Stimulated activated CD4-positive, alpha-beta T cell treated with anti-CD3 and anti-CD28 coated beads, Interleukin-1b, Interleukin-23, amount 100 ng/mL, for 4 hours (primary cell): ENCODE measurements around the gene MED17.
A peak's percentile ranks its signal among the peaks of the same experiment; 100 is the strongest.
"Not testable (repeated sequence)": the region's sequence is repeated elsewhere in the genome, so short reads cannot be mapped to it uniquely, and the experiment has no call there.

ENCODE experiments used
- DNase-seq, 2 donors: peaks; one replicate each; pipeline ENCODE4 v3.0.0-alpha.2; 2020; ENCODE audit warnings: low read depth in 2 of 2

MED17 gene, protein sequence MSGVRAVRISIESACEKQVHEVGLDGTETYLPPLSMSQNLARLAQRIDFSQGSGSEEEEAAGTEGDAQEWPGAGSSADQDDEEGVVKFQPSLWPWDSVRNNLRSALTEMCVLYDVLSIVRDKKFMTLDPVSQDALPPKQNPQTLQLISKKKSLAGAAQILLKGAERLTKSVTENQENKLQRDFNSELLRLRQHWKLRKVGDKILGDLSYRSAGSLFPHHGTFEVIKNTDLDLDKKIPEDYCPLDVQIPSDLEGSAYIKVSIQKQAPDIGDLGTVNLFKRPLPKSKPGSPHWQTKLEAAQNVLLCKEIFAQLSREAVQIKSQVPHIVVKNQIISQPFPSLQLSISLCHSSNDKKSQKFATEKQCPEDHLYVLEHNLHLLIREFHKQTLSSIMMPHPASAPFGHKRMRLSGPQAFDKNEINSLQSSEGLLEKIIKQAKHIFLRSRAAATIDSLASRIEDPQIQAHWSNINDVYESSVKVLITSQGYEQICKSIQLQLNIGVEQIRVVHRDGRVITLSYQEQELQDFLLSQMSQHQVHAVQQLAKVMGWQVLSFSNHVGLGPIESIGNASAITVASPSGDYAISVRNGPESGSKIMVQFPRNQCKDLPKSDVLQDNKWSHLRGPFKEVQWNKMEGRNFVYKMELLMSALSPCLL

DNA sequence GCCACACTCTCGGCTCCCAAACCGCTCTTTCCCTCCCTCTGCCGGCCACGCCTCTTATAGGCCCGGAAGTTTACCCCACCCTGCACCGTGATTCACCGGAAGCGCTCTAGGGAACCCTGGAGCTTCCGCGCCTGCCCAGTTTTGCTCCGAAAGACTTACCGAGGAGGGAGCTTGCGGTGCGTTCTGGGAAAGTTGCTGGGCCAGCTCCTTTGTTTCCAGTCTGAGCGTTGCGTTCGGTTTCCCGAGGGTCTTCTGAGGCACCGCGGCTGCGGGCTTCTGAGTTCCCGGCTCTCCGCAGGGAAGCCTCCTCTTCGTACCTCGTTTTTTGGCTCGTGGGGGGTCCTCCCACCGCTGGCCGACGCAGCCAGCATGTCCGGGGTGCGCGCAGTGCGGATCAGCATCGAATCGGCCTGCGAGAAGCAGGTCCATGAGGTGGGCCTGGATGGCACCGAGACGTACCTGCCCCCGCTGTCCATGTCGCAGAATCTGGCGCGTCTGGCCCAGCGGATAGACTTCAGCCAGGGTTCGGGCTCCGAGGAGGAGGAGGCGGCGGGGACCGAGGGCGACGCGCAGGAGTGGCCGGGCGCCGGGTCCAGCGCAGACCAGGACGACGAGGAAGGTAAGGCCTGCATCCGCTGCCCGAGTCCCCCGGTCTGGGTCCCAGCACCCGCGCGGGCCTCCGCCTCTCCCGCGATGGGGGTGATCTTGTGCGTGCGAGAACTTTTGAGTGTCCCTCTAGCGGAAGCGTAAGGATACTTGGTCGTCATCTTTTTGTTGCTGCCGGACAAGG, at the start of gene MED17:
Gene MED17 (plus strand): TSS at position 138 of the 790 bp plus-strand sequence. CDS start 232 bp downstream, at position 370.
- DNase-seq = peak; percentile 78 to 79

DNA sequence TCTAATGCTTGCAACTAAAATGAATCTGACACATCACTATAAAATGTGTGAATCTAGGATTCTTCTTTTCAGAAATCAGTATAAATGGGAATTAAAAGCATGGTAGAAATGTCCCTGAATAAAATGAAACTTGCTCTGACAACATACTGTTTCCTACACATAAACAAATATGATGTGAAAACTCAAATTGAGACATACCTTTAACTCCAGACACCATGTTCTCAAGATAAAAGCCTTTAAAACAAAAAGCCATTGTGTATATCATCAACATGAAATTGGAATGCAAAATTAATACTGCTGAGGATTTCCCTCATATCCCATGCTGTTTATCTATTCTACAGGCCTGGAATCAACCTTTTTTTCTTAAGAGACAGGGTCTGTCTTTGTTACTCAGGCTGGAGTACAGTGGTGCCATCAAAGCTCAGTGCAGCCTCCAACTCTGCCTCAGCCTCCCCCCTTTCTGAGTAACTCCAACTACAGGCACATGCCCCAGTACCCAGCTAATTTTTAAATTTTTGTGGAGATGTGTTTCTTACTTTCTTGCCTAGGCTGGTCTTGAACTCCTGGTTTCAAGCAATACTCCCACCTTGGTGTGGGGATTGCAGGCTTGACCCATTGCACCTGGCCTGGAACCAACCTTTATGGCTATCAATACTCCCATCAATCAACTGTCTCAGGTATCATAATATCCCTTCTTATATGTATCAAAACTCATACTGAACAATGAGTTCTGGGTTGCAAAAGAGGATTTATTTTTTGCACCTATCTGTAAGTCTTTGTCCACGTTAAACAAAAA, 49.5 kb upstream of the MED17 start:
- DNase-seq = no peak

- DNase-seq = no peak
Observed at GRCh38 chr11:93735627-93736026, 48.5 kb upstream of the MED17 start.

DNA sequence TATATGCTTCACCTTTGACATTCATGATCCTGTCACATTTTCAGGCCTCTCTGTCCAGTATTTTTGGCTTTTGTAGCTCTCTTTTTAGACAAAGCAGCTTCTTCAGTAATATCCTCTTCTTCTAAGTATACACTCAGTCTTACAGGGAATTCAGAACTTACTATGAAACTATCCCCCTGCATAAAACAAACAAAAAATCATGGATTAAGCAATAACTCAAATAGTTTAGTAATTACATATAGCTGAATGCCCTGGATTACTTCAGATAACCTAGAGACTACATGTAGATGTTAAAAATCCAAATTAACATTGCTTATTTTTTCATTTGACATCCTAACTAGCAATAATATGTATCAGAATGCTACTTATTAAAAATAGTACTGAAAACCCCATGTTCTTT, 48.0 kb upstream of the MED17 start:
- no peak for DNase-seq

- DNase-seq = no peak
Observed at GRCh38 chr11:93737904-93738612, 46.0 kb upstream of the MED17 start.

DNA sequence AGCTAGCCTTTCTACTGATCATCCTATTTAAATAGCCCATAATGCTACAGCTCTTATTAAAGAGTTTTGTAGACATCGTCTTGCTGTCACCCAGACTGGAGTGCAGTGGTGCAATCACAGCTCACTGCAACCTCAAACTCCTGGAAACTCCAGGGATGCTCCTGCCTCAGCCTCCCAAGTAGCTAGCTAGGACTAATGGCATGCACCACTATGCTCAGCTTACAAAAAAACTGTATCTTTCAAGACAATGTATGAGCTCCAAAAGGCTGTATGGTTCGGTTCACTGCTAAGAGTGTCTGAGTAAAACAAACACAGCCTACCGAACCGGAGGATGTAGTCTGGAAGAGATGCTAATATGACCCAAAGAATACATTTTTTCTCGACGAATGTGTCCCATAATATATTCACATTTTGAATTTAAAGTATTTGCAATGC, 45.4 kb upstream of the MED17 start:
- DNase-seq = no peak

GRCh38 chr11:93740031-93740729, 43.9 kb upstream of the MED17 start:
- peak; percentile 20 to 29 for DNase-seq

DNA sequence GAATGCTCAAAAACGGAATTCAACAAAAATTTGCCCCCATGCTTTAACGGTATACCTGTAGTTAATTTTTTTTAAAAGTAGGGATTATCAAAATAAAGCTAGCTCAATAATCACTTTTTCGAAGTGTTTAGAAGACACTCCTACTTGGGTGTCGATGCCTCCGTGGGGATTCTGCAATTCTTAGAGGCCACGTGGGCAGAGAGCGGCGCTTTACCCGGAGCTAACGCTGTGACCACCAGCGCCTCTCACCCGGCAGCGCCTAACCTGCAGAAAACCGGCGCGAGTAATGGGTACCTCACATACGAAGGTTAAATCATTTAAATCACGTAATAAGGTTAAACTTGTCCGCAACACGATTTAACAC, 43.4 kb upstream of the MED17 start:
- peak; percentile 50 to 55 for DNase-seq

DNA sequence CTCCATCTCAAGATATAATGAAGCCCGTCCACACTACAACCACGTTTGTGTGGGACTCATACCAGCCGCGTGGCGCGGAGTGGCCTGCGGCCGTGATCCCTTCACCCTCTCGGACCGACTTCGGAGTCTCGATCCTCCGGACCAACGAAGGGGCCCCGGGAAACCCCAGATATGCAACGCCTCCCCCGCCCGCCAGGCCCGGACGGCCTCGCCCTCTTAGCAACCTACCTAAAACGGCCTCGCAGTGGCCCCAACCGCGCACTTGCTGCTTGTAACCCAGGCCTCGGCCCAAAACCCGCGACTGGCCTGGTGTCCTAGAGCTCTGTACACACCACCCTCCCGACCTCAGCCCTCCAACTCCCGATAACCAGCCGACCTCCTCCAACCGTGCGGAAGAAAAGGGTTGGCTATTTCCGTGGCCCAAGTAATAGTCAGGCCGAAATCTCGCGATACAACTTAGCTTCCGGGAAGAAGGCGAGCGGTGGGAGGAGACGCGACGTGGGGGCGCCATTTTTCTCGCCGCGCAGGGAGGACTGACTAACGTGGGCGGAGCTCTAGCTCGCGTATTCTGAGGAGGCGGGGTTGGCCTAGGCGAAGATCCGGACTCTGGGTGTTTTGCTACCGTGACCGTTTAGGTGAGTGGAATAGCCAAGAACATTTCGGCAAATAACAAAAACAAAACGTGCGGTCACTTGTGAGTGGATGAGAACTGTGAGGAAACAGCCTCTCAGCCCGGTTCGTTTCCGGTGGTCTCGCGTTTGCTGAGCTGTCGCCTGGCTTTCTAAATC, 42.8 kb upstream of the MED17 start, which contains the start of the genes C11orf54 and TAF1D:
Gene C11orf54 (plus strand): TSS at position 579 of the 788 bp plus-strand sequence. CDS start 5,722 bp downstream, outside the sequence.
Gene TAF1D (minus strand): TSS at position 402 of the 788 bp plus-strand sequence. CDS start 2,191 bp downstream, outside the sequence.
- peak; percentile 85 to 95 for DNase-seq

DNA sequence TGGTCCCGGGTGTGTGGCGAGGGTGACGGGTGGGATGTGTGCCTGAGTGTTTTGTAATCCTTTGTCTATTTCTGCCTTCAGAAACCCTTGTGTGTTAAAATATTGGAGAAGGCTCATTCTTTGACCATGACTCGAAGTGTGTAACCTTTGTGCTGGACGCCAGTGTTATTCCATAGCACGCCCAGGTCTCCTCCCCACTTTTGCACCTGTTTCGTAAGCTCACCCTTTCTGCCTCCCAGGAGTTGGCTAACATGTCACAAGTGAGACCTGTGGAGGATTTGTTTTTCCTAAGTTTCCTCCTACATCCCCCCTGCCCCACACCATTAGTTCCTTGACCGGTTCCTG, 42.2 kb upstream of the MED17 start:
- DNase-seq = no peak

DNA sequence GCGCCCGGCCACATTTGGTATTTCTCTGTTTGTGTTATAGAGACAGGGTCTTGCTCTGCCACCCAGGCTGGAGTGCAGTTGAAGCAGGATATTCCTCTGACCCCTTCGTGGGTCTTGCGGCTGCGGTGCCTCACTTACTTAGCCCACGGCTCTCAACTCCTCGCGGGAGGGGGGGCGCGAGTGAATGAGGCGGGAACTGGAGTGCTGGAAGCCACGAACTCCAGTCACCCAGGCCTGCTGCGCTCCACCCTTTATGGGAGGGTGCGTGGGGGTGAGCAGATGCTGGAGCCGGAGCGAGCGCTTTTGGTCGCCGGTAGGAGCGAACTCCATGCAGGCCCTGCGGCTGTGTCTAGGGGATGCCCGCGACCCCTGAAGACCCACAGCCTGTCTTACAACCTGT, 40.8 kb upstream of the MED17 start:
- no peak for DNase-seq

DNA sequence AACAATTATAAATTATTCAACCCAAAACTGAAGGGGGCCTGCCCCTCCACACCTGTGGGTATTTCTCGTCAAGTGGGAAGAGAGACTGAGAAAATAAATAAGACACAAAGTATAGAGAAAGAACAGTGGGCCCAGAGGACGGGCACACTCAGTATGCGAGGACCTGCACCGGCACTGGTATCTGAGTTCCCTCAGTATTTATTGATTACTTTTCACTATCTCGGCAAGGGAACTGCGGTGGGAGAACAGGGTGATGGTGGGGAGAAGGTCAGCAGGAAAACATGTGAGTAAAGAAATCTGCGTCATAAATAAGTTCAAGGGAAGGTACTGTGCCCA, 39.4 kb upstream of the MED17 start:
- no peak for DNase-seq

GRCh38 chr11:93745005-93745755, 38.9 kb upstream of the MED17 start:
- not testable (repeated sequence) for DNase-seq

DNA sequence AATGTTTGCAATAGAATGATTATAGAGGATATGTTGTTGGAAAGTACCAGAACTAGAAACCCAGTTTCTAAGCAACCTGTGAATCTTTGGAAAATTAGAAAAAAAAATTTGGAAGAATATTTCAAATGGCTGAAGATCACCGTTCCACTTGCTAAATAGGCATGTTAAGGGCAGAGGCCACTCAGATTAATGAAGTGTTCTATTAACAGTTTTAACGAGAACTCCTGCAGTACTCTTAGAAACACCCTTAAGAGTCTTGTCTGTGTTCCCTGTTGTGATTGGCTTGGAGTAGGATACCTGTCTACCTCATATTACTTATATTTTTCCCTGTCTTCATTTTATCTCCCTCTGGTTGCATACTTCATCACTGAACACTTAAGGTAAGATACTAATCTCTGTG, 38.0 kb upstream of the MED17 start:
- no peak for DNase-seq

DNA sequence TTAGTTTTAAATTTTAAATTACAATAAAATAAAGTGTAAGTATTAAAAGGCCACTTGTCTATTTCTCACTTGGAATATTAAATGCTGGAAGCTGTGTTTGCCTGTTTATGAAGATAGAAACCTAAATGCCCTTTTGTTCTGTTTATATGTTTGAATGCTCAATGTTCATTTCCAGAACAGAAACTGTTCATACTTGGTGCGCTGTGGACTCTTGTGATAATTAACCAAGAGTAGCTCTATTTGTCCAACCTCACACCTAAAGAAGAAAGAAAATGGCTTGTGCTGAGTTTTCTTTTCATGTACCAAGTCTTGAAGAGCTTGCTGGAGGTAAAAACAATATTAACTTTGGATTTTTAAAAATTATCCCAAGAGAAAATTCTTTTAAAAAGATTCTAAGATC, 37.0 kb upstream of the MED17 start:
- no peak for DNase-seq

- DNase-seq = no peak
Observed at GRCh38 chr11:93751001-93751400, 33.1 kb upstream of the MED17 start.

DNA sequence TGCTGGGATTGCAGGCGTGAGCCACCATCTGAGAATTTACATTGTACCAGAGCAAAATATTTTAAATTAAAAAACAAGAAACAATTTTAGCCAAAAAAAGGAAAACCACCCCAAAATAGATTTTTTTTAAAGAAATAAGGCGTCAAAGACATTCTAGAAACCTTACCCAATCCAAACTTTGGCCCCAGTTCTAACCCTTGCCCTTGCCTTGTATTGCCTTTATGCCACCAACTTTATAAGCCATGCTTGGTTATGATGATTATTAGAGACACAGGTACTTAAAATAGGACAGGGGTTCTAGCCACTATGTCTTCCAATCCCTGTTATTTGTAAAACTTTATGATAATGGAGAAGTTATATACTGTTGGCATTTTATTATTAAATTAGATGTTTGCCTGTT, 30.8 kb upstream of the MED17 start:
- DNase-seq = no peak

DNA sequence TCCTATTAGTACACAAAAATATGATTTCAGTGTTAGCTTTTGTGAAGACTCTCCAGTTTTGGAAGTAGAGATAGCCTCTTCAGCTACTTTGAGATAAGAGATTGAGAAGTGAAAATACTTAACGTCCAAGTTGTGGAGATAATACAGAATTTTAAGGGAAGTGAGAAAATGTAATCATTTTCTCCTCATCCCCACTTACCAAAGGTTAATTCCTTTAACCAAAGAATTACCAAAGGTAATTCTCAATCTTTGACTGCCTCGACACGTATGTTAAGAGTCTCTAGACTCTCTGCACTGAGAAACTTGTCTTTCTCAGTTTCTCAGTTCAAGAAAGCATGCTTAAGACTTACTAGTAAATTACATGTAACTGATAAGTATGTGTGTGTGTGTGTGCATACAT, 27.3 kb upstream of the MED17 start:
- DNase-seq = no peak

DNA sequence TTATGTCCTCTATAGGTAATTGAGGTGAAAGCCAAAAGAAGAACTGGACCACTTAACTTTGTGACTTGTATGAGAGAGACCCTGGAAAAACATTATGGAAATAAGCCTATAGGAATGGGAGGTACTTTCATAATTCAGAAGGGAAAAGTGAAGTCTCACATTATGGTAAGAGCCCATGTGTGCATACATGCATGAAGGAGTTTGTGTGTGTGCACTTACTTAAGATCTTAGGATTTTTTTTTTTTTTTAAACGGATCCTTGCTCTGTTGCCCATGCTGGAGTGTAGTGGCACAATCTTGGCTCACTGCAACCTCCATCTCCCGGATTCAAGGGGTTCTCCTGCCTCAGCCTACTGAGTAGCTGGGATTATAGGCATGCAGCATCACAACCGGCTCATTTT, 26.8 kb upstream of the MED17 start:
- DNase-seq = no peak
